B cell (primary cell): ENCODE measurements around the gene IQCH.

ENCODE experiments used
- EZH2 ChIP-seq: IDR thresholded peaks from 2 replicates; pipeline ENCODE4 v1.6.1; 2012; ENCODE audit warnings: borderline replicate concordance, low read depth, mild to moderate bottlenecking, moderate library complexity, low read length; ENCODE audit not compliant: insufficient read depth, poor library complexity, severe bottlenecking
- TF ChIP-seq, protein P1 (sequence below): fragments of 200-600 bp; IDR thresholded peaks from one replicate; pipeline ENCODE4 v1.8.0; 2022; ENCODE audit warnings: antibody characterized with exemption, mild to moderate bottlenecking

DNA sequence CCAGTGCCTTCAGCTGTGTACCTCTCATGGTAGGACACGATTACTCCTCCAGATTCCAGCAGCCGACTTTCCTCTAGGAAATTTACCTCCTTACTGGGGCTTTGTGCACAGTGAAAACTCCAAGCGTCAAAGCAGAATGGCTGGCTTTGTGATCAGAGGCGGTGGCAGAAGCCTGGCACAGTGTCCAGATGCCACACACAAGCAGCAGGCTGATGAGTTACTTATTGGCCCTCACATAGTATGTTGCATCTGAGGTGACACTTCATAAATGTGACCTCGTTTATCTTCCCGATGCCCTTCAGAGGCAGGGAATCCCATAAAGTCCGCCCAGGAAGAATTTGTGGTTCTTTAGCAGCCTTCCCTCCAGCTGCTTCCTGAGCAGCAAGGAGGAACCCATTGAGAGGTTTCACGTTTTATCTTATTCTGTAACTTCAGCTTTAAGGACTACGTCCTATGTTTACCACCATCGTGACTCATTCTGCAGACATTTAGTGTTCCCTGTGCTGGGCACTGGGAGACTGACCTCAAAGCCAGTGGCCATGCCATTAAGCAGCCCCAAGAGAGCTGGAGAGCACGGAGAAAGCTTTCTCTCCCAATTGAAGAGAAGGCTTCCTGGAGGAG is 159.3 kb downstream of the IQCH start:
- TF ChIP-seq, protein P1, sequence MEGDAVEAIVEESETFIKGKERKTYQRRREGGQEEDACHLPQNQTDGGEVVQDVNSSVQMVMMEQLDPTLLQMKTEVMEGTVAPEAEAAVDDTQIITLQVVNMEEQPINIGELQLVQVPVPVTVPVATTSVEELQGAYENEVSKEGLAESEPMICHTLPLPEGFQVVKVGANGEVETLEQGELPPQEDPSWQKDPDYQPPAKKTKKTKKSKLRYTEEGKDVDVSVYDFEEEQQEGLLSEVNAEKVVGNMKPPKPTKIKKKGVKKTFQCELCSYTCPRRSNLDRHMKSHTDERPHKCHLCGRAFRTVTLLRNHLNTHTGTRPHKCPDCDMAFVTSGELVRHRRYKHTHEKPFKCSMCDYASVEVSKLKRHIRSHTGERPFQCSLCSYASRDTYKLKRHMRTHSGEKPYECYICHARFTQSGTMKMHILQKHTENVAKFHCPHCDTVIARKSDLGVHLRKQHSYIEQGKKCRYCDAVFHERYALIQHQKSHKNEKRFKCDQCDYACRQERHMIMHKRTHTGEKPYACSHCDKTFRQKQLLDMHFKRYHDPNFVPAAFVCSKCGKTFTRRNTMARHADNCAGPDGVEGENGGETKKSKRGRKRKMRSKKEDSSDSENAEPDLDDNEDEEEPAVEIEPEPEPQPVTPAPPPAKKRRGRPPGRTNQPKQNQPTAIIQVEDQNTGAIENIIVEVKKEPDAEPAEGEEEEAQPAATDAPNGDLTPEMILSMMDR = no peak
- no peak for TF ChIP-seq EZH2
